Measurements from ENCODE around the gene COG5. TPM values are rescaled to one million over a fixed set of nuclear protein-coding genes. Genes with fewer than 3 reads are reported as not detected.

The COG5 gene
- total and polyA plus RNA-seq, 2 experiments from 2014 or later, result 15.8 to 53.5 TPM

DNA sequence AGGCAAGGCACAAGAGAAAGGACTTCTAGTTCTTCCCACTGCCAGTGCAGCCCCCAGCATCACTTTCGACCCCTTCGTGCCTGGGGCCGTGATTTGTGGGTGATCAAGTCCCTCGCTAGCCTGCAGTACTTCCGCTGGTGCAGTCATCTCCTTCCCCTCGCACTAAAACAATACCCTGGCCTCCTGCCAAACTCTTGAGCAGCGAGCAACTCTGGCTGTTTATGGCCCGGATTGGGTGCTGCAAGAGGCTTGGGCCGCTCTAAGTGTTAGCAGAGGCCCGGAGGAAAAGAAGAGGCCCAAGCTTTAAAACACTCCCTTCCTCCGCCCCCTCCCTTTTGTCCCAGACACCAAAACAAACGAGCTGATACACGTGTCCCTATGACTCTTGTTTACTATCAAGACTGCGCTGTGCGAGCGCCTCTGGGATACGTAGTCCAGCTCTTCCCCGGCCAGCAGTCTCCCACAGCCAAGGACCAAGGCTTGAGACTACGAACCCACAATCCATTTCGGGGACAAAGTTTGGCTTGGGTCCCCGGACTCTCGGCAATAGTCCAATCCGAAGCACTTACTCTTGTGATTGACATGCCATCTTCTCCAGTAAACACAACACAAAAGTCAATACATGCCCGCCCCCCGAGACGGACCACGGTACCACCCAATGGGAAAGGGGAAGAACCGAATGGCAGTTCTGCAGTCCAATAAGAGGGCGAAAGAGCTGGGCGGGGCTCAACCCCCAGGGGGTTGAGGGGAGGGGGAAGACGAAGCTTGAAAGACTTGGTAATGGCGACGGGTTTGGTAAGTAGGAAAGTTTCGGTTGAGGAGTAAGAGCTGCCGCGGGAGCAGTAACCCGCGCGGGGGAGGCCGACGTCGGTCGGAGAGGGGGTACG, 395.2 kb downstream of the COG5 start, which contains the start of gene HBP1:
HBP1 (plus strand) TSS at position 771 of the 887 bp plus-strand sequence. CDS start 10,891 bp downstream, outside the sequence.
- H4K20me1 ChIP-seq (ENCODE audit: insufficient read depth, poor library complexity, severe bottlenecking), result peaks cover 34% of the 10 kb centered on the region
- H3K4me1 ChIP-seq (ENCODE audit: insufficient read depth), result peaks cover 7% of the 10 kb centered on the region
- no peaks in the 10 kb centered on the region for H3K36me3 ChIP-seq (replicated peaks; ENCODE audit: insufficient read depth, low read depth)
- TF ChIP-seq, protein P1, sequence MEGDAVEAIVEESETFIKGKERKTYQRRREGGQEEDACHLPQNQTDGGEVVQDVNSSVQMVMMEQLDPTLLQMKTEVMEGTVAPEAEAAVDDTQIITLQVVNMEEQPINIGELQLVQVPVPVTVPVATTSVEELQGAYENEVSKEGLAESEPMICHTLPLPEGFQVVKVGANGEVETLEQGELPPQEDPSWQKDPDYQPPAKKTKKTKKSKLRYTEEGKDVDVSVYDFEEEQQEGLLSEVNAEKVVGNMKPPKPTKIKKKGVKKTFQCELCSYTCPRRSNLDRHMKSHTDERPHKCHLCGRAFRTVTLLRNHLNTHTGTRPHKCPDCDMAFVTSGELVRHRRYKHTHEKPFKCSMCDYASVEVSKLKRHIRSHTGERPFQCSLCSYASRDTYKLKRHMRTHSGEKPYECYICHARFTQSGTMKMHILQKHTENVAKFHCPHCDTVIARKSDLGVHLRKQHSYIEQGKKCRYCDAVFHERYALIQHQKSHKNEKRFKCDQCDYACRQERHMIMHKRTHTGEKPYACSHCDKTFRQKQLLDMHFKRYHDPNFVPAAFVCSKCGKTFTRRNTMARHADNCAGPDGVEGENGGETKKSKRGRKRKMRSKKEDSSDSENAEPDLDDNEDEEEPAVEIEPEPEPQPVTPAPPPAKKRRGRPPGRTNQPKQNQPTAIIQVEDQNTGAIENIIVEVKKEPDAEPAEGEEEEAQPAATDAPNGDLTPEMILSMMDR (IDR thresholded peaks at IDR 0.05; ENCODE audit: poor library complexity), result no peak
- no peak for TF ChIP-seq EZH2phosphoT487 (IDR thresholded peaks at IDR 0.05; ENCODE audit: low read depth, severe bottlenecking, unreplicated experiment)
- no peak for TF ChIP-seq EZH2 (IDR thresholded peaks at IDR 0.05; ENCODE audit: borderline replicate concordance)
- peak within 1 kb of the TSS; percentile 76 for H3K4me2 ChIP-seq
- H3K27ac ChIP-seq, result peak within 1 kb of the TSS; percentile 93
- H2AFZ ChIP-seq, result peak within 1 kb of the TSS; percentile 17
- no peaks in the 10 kb centered on the region for H3K9me2 ChIP-seq (replicated peaks; ENCODE audit: insufficient read depth)
- no peaks in the 10 kb centered on the region for H3K27me3 ChIP-seq
- peak; percentile 99 for DNase-seq (ENCODE audit: low spot score)
- H3K4me3 ChIP-seq, result peak within 1 kb of the TSS; percentile 47
- peaks cover 35% of the 10 kb centered on the region for H3K79me2 ChIP-seq
- WGBS (ENCODE audit: low lambda C conversion rate, missing lambda C conversion rate), result 1% methylated on average over 41 of the region's 44 CpGs
- no peaks in the 10 kb centered on the region for H3K9me3 ChIP-seq (ENCODE audit: low read depth)

DNA sequence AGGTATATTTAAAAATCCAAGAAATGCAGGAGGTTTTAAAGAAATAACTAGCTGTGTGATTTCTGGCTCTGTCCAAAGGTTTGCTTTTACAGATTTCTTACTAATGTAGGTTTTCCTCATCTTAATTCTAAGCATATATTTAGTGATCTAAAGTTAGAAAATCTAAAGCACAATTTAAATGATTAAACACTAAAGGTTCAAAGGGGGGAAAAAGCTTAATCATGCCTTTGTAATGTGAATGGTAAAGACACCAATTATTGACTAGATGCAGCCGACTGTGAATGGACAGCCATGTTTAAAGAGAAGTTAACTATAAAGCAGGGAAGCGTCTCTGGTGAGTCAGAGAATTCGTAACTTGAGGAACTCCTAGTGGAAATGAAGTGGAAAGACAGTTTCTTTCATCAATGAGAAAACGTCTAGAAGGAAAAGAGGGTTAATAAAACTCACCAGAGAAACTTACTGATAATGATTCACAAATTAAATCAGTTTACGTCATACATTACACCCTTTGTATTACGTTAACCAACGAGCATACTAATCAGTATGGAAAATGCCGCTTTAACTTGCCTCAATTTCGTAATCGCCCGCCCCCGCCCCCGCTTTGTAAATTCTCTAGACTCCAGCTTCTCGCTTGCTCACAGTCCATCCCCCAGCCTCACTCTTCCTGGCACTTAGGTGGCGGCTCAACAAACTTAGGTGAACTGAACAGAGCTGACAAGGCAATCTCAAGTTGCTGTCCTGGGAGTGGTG, 396.1 kb downstream of the COG5 start:
- peak overlapping the region; percentile 80 for H2AFZ ChIP-seq
- no peaks in the 10 kb centered on the region for H3K36me3 ChIP-seq (replicated peaks; ENCODE audit: insufficient read depth, low read depth)
- H3K27me3 ChIP-seq, result no peaks in the 10 kb centered on the region
- no peaks in the 10 kb centered on the region for H3K9me2 ChIP-seq (replicated peaks; ENCODE audit: insufficient read depth)
- H3K4me1 ChIP-seq (ENCODE audit: insufficient read depth), result peaks cover 6% of the 10 kb centered on the region
- peaks cover 26% of the 10 kb centered on the region for H3K79me2 ChIP-seq
- peak overlapping the region; percentile 28 for H3K4me3 ChIP-seq
- peak overlapping the region; percentile 92 for H3K27ac ChIP-seq
- H3K4me2 ChIP-seq, result peak overlapping the region; percentile 72
- TF ChIP-seq EZH2phosphoT487 (IDR thresholded peaks at IDR 0.05; ENCODE audit: low read depth, severe bottlenecking, unreplicated experiment), result no peak
- TF ChIP-seq, protein P1 (IDR thresholded peaks at IDR 0.05; ENCODE audit: poor library complexity), result peak; percentile 38
- WGBS (ENCODE audit: low lambda C conversion rate, missing lambda C conversion rate), result under 1% methylated on average over 15 of the region's 15 CpGs
- peaks cover 25% of the 10 kb centered on the region for H4K20me1 ChIP-seq (ENCODE audit: insufficient read depth, poor library complexity, severe bottlenecking)
- no peaks in the 10 kb centered on the region for H3K9me3 ChIP-seq (ENCODE audit: low read depth)
- peak; percentile 83 for DNase-seq (ENCODE audit: low spot score)

DNA sequence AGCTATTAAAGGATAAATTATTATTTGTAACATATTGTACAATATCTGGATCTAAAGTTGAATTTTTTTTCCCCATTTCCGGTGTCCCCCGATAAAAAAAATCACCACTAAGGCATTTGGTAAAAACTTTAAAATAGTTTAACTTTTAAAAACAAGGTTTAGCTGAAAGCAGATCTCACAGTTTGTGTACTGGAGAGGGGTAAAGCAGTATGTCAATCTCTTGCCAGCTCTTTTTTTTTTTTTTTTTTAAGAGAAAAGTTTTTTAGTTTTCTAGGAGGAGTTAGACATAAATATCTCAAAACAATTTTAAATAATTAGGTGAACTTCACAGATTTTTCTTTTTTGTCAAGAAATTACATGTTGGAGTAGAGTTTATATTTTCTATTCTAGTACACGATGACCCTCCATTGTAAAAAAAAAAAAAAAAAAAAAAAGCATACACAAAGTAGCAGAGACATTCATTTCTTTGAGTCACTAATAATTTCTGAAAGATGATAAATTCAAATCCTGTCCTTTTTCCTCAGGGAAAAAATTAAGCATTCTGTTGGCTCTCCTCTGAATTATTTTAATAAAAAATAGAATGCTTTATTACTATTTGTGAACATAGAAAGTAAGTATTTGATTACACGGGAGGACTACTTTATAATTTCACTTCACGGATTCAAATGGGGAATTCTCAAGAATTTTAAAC, 396.8 kb downstream of the COG5 start:
- peak overlapping the region; percentile 80 for H2AFZ ChIP-seq

More for the DNA sequence above, 396.8 kb downstream of the COG5 start:
- Histone ChIP-seq H3K4me2 (peak overlapping the region; percentile 72), H3K4me3 (peak overlapping the region; percentile 28), H3K9me2 (replicated peaks; ENCODE audit: insufficient read depth) (no peaks in the 10 kb centered on the region), H3K79me2 (peaks cover 19% of the 10 kb centered on the region), H3K36me3 (replicated peaks; ENCODE audit: insufficient read depth, low read depth) (no peaks in the 10 kb centered on the region), H3K4me1 (ENCODE audit: insufficient read depth) (peaks cover 6% of the 10 kb centered on the region), H4K20me1 (ENCODE audit: insufficient read depth, poor library complexity, severe bottlenecking) (peaks cover 18% of the 10 kb centered on the region), H3K27me3 (no peaks in the 10 kb centered on the region), H3K27ac (peak overlapping the region; percentile 92), H3K9me3 (ENCODE audit: low read depth) (no peaks in the 10 kb centered on the region)
- no peak for TF ChIP-seq EZH2phosphoT487 (IDR thresholded peaks at IDR 0.05; ENCODE audit: low read depth, severe bottlenecking, unreplicated experiment)
- TF ChIP-seq, protein P1 (IDR thresholded peaks at IDR 0.05; ENCODE audit: poor library complexity), result no peak
- TF ChIP-seq EZH2 (IDR thresholded peaks at IDR 0.05; ENCODE audit: borderline replicate concordance), result no peak
- DNase-seq (ENCODE audit: low spot score), result no peak
- 46% methylated on average over 5 of the region's 5 CpGs for WGBS (ENCODE audit: low lambda C conversion rate, missing lambda C conversion rate)
